ENCODE data around the gene CALML4. TPM values are rescaled to one million over a fixed set of nuclear protein-coding genes. Genes with fewer than 3 reads are reported as not detected.

Gene CALML4
- total and polyA plus RNA-seq, 2 experiments from 2014 or later: 13.4 to 16.2 TPM

DNA sequence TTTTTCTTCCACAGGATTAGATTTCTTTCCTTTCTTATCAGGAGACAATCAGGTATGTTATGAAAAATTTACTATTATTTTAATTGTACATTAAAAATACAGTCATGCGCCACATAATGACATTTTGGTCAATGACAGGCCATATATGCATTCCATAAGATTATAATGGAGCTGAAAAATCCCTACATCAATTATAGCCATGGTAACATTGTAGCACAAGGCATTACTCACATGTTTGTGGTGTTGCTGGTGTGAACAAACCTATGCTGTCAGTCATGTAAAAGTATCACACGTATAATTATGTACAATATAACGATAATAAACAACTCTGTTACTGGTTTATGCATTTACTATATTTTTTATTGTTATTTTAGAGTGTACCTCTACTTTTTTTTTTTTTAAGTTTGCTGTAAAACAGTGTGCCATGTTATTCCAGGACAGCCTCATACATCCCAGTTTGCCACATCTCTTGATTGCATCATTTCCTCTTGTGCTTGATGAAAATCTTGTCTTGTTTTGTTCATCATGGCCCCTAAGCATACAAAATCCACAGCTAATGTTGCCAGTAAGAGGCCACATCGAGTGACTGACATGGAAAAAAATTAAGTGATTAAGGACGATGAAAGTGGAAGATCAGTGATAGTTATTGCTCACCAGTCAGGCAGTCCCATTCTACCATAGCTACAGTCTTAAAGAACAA lies 21.4 kb downstream of the CALML4 start (continued):
- TF ChIP-seq, protein P1, sequence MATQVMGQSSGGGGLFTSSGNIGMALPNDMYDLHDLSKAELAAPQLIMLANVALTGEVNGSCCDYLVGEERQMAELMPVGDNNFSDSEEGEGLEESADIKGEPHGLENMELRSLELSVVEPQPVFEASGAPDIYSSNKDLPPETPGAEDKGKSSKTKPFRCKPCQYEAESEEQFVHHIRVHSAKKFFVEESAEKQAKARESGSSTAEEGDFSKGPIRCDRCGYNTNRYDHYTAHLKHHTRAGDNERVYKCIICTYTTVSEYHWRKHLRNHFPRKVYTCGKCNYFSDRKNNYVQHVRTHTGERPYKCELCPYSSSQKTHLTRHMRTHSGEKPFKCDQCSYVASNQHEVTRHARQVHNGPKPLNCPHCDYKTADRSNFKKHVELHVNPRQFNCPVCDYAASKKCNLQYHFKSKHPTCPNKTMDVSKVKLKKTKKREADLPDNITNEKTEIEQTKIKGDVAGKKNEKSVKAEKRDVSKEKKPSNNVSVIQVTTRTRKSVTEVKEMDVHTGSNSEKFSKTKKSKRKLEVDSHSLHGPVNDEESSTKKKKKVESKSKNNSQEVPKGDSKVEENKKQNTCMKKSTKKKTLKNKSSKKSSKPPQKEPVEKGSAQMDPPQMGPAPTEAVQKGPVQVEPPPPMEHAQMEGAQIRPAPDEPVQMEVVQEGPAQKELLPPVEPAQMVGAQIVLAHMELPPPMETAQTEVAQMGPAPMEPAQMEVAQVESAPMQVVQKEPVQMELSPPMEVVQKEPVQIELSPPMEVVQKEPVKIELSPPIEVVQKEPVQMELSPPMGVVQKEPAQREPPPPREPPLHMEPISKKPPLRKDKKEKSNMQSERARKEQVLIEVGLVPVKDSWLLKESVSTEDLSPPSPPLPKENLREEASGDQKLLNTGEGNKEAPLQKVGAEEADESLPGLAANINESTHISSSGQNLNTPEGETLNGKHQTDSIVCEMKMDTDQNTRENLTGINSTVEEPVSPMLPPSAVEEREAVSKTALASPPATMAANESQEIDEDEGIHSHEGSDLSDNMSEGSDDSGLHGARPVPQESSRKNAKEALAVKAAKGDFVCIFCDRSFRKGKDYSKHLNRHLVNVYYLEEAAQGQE (IDR thresholded peaks at IDR 0.05; ENCODE audit: unreplicated experiment): no peak
- TF ChIP-seq STAT1 (IDR thresholded peaks at IDR 0.05; ENCODE audit: unreplicated experiment): no peak
- TF ChIP-seq EZH2 (IDR thresholded peaks at IDR 0.05; ENCODE audit: low read depth, unreplicated experiment): no peak
- TF ChIP-seq, protein P2, sequence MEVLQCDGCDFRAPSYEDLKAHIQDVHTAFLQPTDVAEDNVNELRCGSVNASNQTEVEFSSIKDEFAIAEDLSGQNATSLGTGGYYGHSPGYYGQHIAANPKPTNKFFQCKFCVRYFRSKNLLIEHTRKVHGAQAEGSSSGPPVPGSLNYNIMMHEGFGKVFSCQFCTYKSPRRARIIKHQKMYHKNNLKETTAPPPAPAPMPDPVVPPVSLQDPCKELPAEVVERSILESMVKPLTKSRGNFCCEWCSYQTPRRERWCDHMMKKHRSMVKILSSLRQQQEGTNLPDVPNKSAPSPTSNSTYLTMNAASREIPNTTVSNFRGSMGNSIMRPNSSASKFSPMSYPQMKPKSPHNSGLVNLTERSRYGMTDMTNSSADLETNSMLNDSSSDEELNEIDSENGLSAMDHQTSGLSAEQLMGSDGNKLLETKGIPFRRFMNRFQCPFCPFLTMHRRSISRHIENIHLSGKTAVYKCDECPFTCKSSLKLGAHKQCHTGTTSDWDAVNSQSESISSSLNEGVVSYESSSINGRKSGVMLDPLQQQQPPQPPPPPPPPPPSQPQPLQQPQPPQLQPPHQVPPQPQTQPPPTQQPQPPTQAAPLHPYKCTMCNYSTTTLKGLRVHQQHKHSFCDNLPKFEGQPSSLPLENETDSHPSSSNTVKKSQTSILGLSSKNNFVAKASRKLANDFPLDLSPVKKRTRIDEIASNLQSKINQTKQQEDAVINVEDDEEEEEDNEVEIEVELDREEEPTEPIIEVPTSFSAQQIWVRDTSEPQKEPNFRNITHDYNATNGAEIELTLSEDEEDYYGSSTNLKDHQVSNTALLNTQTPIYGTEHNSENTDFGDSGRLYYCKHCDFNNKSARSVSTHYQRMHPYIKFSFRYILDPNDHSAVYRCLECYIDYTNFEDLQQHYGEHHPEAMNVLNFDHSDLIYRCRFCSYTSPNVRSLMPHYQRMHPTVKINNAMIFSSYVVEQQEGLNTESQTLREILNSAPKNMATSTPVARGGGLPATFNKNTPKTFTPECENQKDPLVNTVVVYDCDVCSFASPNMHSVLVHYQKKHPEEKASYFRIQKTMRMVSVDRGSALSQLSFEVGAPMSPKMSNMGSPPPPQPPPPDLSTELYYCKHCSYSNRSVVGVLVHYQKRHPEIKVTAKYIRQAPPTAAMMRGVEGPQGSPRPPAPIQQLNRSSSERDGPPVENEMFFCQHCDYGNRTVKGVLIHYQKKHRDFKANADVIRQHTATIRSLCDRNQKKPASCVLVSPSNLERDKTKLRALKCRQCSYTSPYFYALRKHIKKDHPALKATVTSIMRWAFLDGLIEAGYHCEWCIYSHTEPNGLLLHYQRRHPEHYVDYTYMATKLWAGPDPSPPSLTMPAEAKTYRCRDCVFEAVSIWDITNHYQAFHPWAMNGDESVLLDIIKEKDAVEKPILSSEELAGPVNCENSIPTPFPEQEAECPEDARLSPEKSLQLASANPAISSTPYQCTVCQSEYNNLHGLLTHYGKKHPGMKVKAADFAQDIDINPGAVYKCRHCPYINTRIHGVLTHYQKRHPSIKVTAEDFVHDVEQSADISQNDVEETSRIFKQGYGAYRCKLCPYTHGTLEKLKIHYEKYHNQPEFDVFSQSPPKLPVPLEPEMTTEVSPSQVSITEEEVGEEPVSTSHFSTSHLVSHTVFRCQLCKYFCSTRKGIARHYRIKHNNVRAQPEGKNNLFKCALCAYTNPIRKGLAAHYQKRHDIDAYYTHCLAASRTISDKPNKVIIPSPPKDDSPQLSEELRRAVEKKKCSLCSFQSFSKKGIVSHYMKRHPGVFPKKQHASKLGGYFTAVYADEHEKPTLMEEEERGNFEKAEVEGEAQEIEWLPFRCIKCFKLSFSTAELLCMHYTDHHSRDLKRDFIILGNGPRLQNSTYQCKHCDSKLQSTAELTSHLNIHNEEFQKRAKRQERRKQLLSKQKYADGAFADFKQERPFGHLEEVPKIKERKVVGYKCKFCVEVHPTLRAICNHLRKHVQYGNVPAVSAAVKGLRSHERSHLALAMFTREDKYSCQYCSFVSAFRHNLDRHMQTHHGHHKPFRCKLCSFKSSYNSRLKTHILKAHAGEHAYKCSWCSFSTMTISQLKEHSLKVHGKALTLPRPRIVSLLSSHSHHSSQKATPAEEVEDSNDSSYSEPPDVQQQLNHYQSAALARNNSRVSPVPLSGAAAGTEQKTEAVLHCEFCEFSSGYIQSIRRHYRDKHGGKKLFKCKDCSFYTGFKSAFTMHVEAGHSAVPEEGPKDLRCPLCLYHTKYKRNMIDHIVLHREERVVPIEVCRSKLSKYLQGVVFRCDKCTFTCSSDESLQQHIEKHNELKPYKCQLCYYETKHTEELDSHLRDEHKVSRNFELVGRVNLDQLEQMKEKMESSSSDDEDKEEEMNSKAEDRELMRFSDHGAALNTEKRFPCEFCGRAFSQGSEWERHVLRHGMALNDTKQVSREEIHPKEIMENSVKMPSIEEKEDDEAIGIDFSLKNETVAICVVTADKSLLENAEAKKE (CRISPR knock-in tag; IDR thresholded peaks at IDR 0.05): no peak
- no peak for TF ChIP-seq EZH2phosphoT487 (IDR thresholded peaks at IDR 0.05; ENCODE audit: unreplicated experiment)
- TF ChIP-seq JUNB (IDR thresholded peaks at IDR 0.05; ENCODE audit: unreplicated experiment): no peak
